ENCODE measurements around the gene INKA1. TPM values are rescaled to one million over a fixed set of nuclear protein-coding genes. Genes with fewer than 3 reads are reported as not detected.

Gene INKA1
- 5.1 and 5.2 TPM in 2 replicates for total RNA-seq
- long read RNA-seq, partial matches to known transcripts = 0 of 3 reads
- long read RNA-seq, other reads (novel, unspliced or antisense) = 1 of 3 reads

DNA sequence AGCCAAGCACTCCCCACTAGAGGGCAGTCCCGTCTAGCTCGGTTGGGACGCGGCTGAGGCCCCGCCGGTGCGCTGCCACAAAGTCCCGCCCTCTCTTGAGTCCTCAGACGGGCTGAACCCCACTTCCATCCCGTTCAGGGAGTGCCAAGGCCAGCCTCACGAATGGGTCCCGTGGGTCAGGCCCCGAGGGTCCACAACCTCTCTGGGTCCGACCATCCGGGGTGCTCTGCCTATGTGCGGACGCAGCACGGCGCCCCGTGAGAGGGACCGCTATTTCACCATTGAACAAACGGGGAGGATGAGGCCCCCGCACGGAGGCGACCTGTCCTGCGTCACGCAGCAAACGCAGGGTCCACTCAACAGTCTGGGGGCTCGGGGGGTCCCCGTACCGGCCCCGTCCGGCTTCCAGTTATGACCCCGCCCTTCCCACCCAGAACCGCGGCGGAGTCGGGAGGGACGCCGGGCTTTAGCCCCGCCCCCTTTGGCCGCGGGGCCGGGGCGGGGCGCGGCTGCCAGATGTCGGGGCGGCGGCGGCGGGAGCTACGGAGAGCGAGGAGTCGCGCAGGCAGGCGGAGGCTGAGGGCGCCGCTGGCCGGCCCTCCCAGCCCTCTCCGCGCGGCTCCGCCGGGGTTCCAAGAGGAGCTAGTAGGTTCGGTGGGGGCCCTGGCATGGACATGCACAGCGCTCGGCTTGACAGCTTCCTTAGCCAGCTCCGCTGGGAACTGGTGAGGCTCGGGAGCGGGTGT is at the start of gene INKA1:
Gene INKA1, plus strand, starts transcription at position 543 of the 746 bp plus-strand sequence. Its CDS starts 132 bp downstream, at position 675.
- peak; percentile 96 for TF ChIP-seq CTCF (IDR thresholded peaks at IDR 0.05)
- Mint-ChIP-seq H3K27ac (ENCODE audit: unreplicated experiment) (peak within 1 kb of the TSS; percentile 84), H3K27me3 (ENCODE audit: unreplicated experiment) (peaks cover 8% of the 10 kb centered on the region), H3K9me3 (ENCODE audit: unreplicated experiment) (no peaks in the 10 kb centered on the region), H3K36me3 (ENCODE audit: unreplicated experiment) (no peaks in the 10 kb centered on the region), H3K4me3 (ENCODE audit: unreplicated experiment) (peak within 1 kb of the TSS; percentile 86), H3K4me1 (ENCODE audit: unreplicated experiment) (peaks cover 52% of the 10 kb centered on the region)
- peak; percentile 94 for DNase-seq (ENCODE audit: extremely low spot score, unreplicated experiment)

GRCh38 chr3:49754536-49754935 is 48.5 kb upstream of the INKA1 start:
- Mint-ChIP-seq H3K36me3 (ENCODE audit: unreplicated experiment) (peaks cover 2% of the 10 kb centered on the region), H3K4me1 (ENCODE audit: unreplicated experiment) (peaks cover 30% of the 10 kb centered on the region), H3K4me3 (ENCODE audit: unreplicated experiment) (no peak overlapping the region), H3K27me3 (ENCODE audit: unreplicated experiment) (no peaks in the 10 kb centered on the region), H3K9me3 (ENCODE audit: unreplicated experiment) (no peaks in the 10 kb centered on the region), H3K27ac (ENCODE audit: unreplicated experiment) (no peak overlapping the region)
- no peak for DNase-seq (ENCODE audit: extremely low spot score, unreplicated experiment)
- no peak for TF ChIP-seq CTCF (IDR thresholded peaks at IDR 0.05)

DNA sequence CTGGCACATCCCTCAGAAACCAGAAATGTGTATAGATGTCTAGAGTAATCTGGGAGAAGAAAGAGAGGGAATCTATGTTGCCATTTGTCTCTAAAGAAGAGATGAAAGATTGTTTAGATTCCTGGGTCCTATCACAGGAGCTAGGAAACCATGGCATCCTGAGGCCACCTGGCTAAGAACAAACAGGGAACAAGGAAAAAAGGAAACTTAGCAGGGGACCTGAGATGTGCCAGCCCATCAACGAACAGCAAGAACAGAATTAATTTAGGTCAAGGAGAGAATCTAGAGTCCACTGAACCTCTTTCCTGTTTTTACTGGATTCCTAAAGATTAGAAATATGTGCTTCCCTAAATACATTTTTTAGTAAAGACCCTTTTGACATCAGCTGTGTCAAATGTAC is 47.0 kb upstream of the INKA1 start:
- Mint-ChIP-seq H3K4me3 (ENCODE audit: unreplicated experiment) (no peak overlapping the region), H3K9me3 (ENCODE audit: unreplicated experiment) (no peaks in the 10 kb centered on the region), H3K27me3 (ENCODE audit: unreplicated experiment) (no peaks in the 10 kb centered on the region), H3K4me1 (ENCODE audit: unreplicated experiment) (peaks cover 26% of the 10 kb centered on the region), H3K36me3 (ENCODE audit: unreplicated experiment) (peaks cover 2% of the 10 kb centered on the region), H3K27ac (ENCODE audit: unreplicated experiment) (no peak overlapping the region)
- TF ChIP-seq CTCF (IDR thresholded peaks at IDR 0.05) = no peak
- DNase-seq (ENCODE audit: extremely low spot score, unreplicated experiment) = peak; percentile 3

DNA sequence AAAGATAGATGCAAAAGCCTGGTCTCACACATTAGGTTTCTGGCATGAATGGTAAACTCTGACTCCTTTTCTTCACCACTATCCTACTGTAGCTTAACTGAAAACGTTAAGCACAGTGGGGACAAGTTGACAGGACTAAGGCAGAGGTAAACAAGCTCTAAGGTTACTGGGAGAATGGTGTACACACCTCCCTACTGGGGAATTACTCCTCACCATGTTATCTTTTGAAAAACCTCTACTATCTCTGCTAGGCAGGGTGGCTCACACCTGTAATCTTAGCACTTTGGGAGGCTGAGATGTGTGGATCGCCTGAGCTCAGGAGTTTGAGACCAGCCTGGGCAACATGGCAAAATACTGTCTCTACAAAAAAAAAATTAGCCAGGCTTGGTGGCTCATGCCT is 45.9 kb upstream of the INKA1 start:
- TF ChIP-seq CTCF (IDR thresholded peaks at IDR 0.05) = no peak
- Mint-ChIP-seq H3K27ac (ENCODE audit: unreplicated experiment) (no peak overlapping the region), H3K27me3 (ENCODE audit: unreplicated experiment) (no peaks in the 10 kb centered on the region), H3K4me1 (ENCODE audit: unreplicated experiment) (peaks cover 21% of the 10 kb centered on the region), H3K36me3 (ENCODE audit: unreplicated experiment) (peaks cover 2% of the 10 kb centered on the region), H3K4me3 (ENCODE audit: unreplicated experiment) (no peak overlapping the region), H3K9me3 (ENCODE audit: unreplicated experiment) (no peaks in the 10 kb centered on the region)
- DNase-seq (ENCODE audit: extremely low spot score, unreplicated experiment) = peak; percentile 15

GRCh38 chr3:49759226-49759625 is 43.8 kb upstream of the INKA1 start:
- no peak overlapping the region for H3K27ac Mint-ChIP-seq (ENCODE audit: unreplicated experiment)
- no peak overlapping the region for H3K4me3 Mint-ChIP-seq (ENCODE audit: unreplicated experiment)
- peaks cover 1% of the 10 kb centered on the region for H3K36me3 Mint-ChIP-seq (ENCODE audit: unreplicated experiment)
- H3K9me3 Mint-ChIP-seq (ENCODE audit: unreplicated experiment) = no peaks in the 10 kb centered on the region
- no peak for TF ChIP-seq CTCF (IDR thresholded peaks at IDR 0.05)
- DNase-seq (ENCODE audit: extremely low spot score, unreplicated experiment) = no peak
- no peaks in the 10 kb centered on the region for H3K27me3 Mint-ChIP-seq (ENCODE audit: unreplicated experiment)
- peaks cover 12% of the 10 kb centered on the region for H3K4me1 Mint-ChIP-seq (ENCODE audit: unreplicated experiment)
